Thymus (tissue), 11 donors: Measurements from ENCODE around the gene JADE1. TPM values are rescaled to one million over a fixed set of nuclear protein-coding genes. Genes with fewer than 3 reads are reported as not detected.

ENCODE experiments used
- DNase-seq, 9 donors: peaks; one replicate each; pipeline ENCODE4 v3.0.0-alpha.2; 2013; ENCODE audit warnings: low spot score in 9 of 9, low read depth in 6 of 9, missing footprints in 1 of 9
- H3K27ac ChIP-seq, 2 donors: one replicate each; pipeline ENCODE4 v1.5.1; 2013; ENCODE audit warnings: control low read depth in 1 of 2, low read depth in 1 of 2, low read length in 1 of 2, mild to moderate bottlenecking in 1 of 2, moderate library complexity in 1 of 2
- H3K27me3 ChIP-seq, 2 donors: one replicate each; pipeline ENCODE4 v1.5.1; 2013; ENCODE audit warnings: low read length in 1 of 2; ENCODE audit not compliant: control insufficient read depth in 2 of 2, insufficient read depth in 1 of 2
- H3K36me3 ChIP-seq, 2 donors: one replicate each; pipeline ENCODE4 v1.5.1; 2013; ENCODE audit warnings: low read length in 1 of 2, mild to moderate bottlenecking in 1 of 2, moderate library complexity in 1 of 2; ENCODE audit not compliant: control insufficient read depth in 2 of 2, insufficient read depth in 2 of 2
- H3K4me1 ChIP-seq, 2 donors: one replicate each; pipeline ENCODE4 v1.5.1; 2013; ENCODE audit warnings: low read length in 2 of 2; ENCODE audit not compliant: control insufficient read depth in 2 of 2, insufficient read depth in 2 of 2
- H3K4me3 ChIP-seq, 2 donors: one replicate each; pipeline ENCODE4 v1.5.1; 2013; ENCODE audit warnings: low read length in 2 of 2, control low read depth in 1 of 2, mild to moderate bottlenecking in 1 of 2
- H3K9me3 ChIP-seq, 2 donors: one replicate each; pipeline ENCODE4 v1.5.1; 2013; ENCODE audit warnings: low read length in 1 of 2, mild to moderate bottlenecking in 1 of 2; ENCODE audit not compliant: control insufficient read depth in 2 of 2, insufficient read depth in 1 of 2
- WGBS: extraction: QIAGEN DNeasy Blood & Tissue Kit; methylation state at CpG from one replicate; pipeline ENCODE4 v1.1.7; 2013; 5-methylcytosine and 5-hydroxymethylcytosine counted together
- polyA plus RNA-seq: library from polyadenylated mRNA; stranded (reverse); fragments of 200-250 nt; gene quantifications from one replicate; pipeline ENCODE4 v1.2.3, GENCODE V29; 2013
- total RNA-seq: library from RNA; stranded (reverse); fragments of 120-200 nt; gene quantifications from one replicate; pipeline ENCODE4 v1.2.4, GENCODE V29; 2013
- donor health status: healthy.

JADE1 gene
- total and polyA plus RNA-seq, 2 donors: 16.2 to 18.6 TPM

- peak in 1 of 9 donors; percentile 20 for DNase-seq
- 57% methylated on average over 6 of the region's 6 CpGs for WGBS
- H3K27ac ChIP-seq: no peak overlapping the region
- H3K27me3 ChIP-seq: no peaks in the 10 kb centered on the region
- H3K36me3 ChIP-seq: no peaks in the 10 kb centered on the region
- peaks cover 0 to 5% of the 10 kb centered on the region in 2 donors for H3K4me1 ChIP-seq
- H3K9me3 ChIP-seq: no peaks in the 10 kb centered on the region
- no peak overlapping the region for H3K4me3 ChIP-seq
Observed at GRCh38 chr4:128916832-128917231, 107.3 kb downstream of the JADE1 start.

- Histone ChIP-seq H3K27me3 (no peaks in the 10 kb centered on the region), H3K9me3 (no peaks in the 10 kb centered on the region), H3K36me3 (no peaks in the 10 kb centered on the region), H3K4me1 (peaks cover 0 to 5% of the 10 kb centered on the region in 2 donors), H3K4me3 (no peak overlapping the region), H3K27ac (no peak overlapping the region)
- DNase-seq: peak in 2 of 9 donors; percentile 4 to 39
- 6% methylated on average over 2 of the region's 2 CpGs for whole genome bisulfite sequencing
Observed at GRCh38 chr4:128917781-128918180, 108.3 kb downstream of the JADE1 start.

- H3K36me3 ChIP-seq: peaks cover 0 to 9% of the 10 kb centered on the region in 2 donors
- H3K9me3 ChIP-seq: no peaks in the 10 kb centered on the region
- DNase-seq: no peak
- no peak overlapping the region for H3K27ac ChIP-seq
- peaks cover 0 to 5% of the 10 kb centered on the region in 2 donors for H3K4me1 ChIP-seq
- no peak overlapping the region for H3K4me3 ChIP-seq
- over 99% methylated on average over 3 of the region's 3 CpGs for WGBS
- H3K27me3 ChIP-seq: no peaks in the 10 kb centered on the region
Observed at GRCh38 chr4:128921954-128922353, 112.5 kb downstream of the JADE1 start.
